IPS-18c (cell line): Measurements from ENCODE around the gene NLRX1.
"Not testable (repeated sequence)": the region's sequence is repeated elsewhere in the genome, so short reads cannot be mapped to it uniquely, and the experiment has no call there.

ENCODE experiments used
- H3K4me3 ChIP-seq: 2 replicates; pipeline ENCODE4 v1.7.0; 2013; ENCODE audit warnings: low read depth, mild to moderate bottlenecking, low read length, moderate library complexity; ENCODE audit not compliant: insufficient read depth
- H3K9me3 ChIP-seq: one replicate; pipeline ENCODE4 v1.6.1; 2013; ENCODE audit warnings: mild to moderate bottlenecking, low read length, moderate library complexity; ENCODE audit not compliant: control insufficient read depth, insufficient read depth

The NLRX1 gene

GRCh38 chr11:119173453-119173852 lies 4.9 kb downstream of the NLRX1 start:
- Histone ChIP-seq H3K4me3 (no peak overlapping the region), H3K9me3 (no peaks in the 10 kb centered on the region)

- H3K4me3 ChIP-seq: no peak overlapping the region
- H3K9me3 ChIP-seq: no peaks in the 10 kb centered on the region
Observed at GRCh38 chr11:119175493-119176077, 7.1 kb downstream of the NLRX1 start.

- Histone ChIP-seq H3K4me3 (no peak overlapping the region), H3K9me3 (no peaks in the 10 kb centered on the region)
Observed at GRCh38 chr11:119178166-119178680, 9.7 kb downstream of the NLRX1 start.

- Histone ChIP-seq H3K9me3 (no peaks in the 10 kb centered on the region), H3K4me3 (no peak overlapping the region)
Observed at GRCh38 chr11:119179342-119179741, 10.8 kb downstream of the NLRX1 start.

GRCh38 chr11:119179983-119180382 lies 11.5 kb downstream of the NLRX1 start:
- Histone ChIP-seq H3K9me3 (no peaks in the 10 kb centered on the region), H3K4me3 (no peak overlapping the region)

- Histone ChIP-seq H3K9me3 (no peaks in the 10 kb centered on the region), H3K4me3 (no peak overlapping the region)
Observed at GRCh38 chr11:119180729-119181676, 12.5 kb downstream of the NLRX1 start.

GRCh38 chr11:119181677-119182412 lies 13.3 kb downstream of the NLRX1 start:
- Histone ChIP-seq H3K9me3 (no peaks in the 10 kb centered on the region), H3K4me3 (no peak overlapping the region)

GRCh38 chr11:119184399-119184798 lies 15.9 kb downstream of the NLRX1 start:
- H3K9me3 ChIP-seq, H3K4me3 ChIP-seq: not testable (repeated sequence)

- no peaks in the 10 kb centered on the region for H3K9me3 ChIP-seq
- H3K4me3 ChIP-seq: no peak overlapping the region
Observed at GRCh38 chr11:119185981-119186634, 17.6 kb downstream of the NLRX1 start.

- H3K9me3 ChIP-seq: no peaks in the 10 kb centered on the region
- H3K4me3 ChIP-seq: no peak overlapping the region
Observed at GRCh38 chr11:119187123-119187892, 18.8 kb downstream of the NLRX1 start.

GRCh38 chr11:119188067-119188466 lies 19.5 kb downstream of the NLRX1 start:
- H3K4me3 ChIP-seq: no peak overlapping the region
- H3K9me3 ChIP-seq: no peaks in the 10 kb centered on the region

- Histone ChIP-seq H3K9me3 (no peaks in the 10 kb centered on the region), H3K4me3 (no peak overlapping the region)
Observed at GRCh38 chr11:119188887-119189286, 20.4 kb downstream of the NLRX1 start.

GRCh38 chr11:119189393-119189792 lies 20.9 kb downstream of the NLRX1 start:
- no peaks in the 10 kb centered on the region for H3K9me3 ChIP-seq
- no peak overlapping the region for H3K4me3 ChIP-seq

GRCh38 chr11:119190531-119190930 lies 22.0 kb downstream of the NLRX1 start:
- H3K4me3 ChIP-seq: no peak overlapping the region
- no peaks in the 10 kb centered on the region for H3K9me3 ChIP-seq

GRCh38 chr11:119191265-119191664 lies 22.7 kb downstream of the NLRX1 start:
- H3K4me3 ChIP-seq, H3K9me3 ChIP-seq: not testable (repeated sequence)

- no peak overlapping the region for H3K4me3 ChIP-seq
- H3K9me3 ChIP-seq: no peaks in the 10 kb centered on the region
Observed at GRCh38 chr11:119192111-119192510, 23.6 kb downstream of the NLRX1 start.
